Uterus (tissue), 4 donors: ENCODE measurements around the gene GNG7. TPM values are rescaled to one million over a fixed set of nuclear protein-coding genes. Genes with fewer than 3 reads are reported as not detected.
"Not testable (repeated sequence)": the region's sequence is repeated elsewhere in the genome, so short reads cannot be mapped to it uniquely, and the experiment has no call there.

ENCODE experiments used
- DNase-seq, 2 donors: peaks; one replicate each; pipeline ENCODE4 v3.0.0-alpha.2; 2019 to 2020
- H3K27ac ChIP-seq, 2 donors: fragments of 200-600 bp; sonication (generic); 1 replicate in 1 of 2; 2 replicates in 1 of 2; pipeline ENCODE4 v1.5.1; 2016 to 2018
- H3K27me3 ChIP-seq, 2 donors: fragments of 200-600 bp; sonication (generic); one replicate each; pipeline ENCODE4 v1.5.1; 2018 to 2019; ENCODE audit warnings: control low read depth in 1 of 2
- H3K36me3 ChIP-seq, 2 donors: fragments of 200-600 bp; sonication (generic); one replicate each; pipeline ENCODE4 v1.5.1; 2019; ENCODE audit warnings: control low read depth in 1 of 2
- H3K4me1 ChIP-seq, 2 donors: fragments of 200-600 bp; sonication (generic); one replicate each; pipeline ENCODE4 v1.5.1; 2018 to 2019; ENCODE audit warnings: control low read depth in 1 of 2
- H3K4me3 ChIP-seq, 2 donors: fragments of 200-600 bp; sonication (generic); 1 replicate in 1 of 2; 2 replicates in 1 of 2; pipeline ENCODE4 v1.5.1; 2018 to 2019; ENCODE audit warnings: mild to moderate bottlenecking in 1 of 2
- H3K9me3 ChIP-seq, 2 donors: fragments of 200-600 bp; sonication (generic); one replicate each; pipeline ENCODE4 v1.5.1; 2019; ENCODE audit warnings: control low read depth in 1 of 2
- CTCF ChIP-seq, 4 experiments: fragments of 200-600 bp in 2 of 4; fragments of 450-650 bp in 2 of 4; sonication (generic) in 2 of 4; IDR thresholded peaks; one replicate each; pipeline ENCODE4 v1.5.1; 2016 to 2019; ENCODE audit warnings: antibody characterized with exemption in 4 of 4, mild to moderate bottlenecking in 2 of 4, moderate library complexity in 1 of 4
- POLR2A ChIP-seq, 2 donors: fragments of 450-650 bp; IDR thresholded peaks; one replicate each; pipeline ENCODE4 v1.6.1; 2016; ENCODE audit warnings: antibody characterized with exemption in 2 of 2, mild to moderate bottlenecking in 1 of 2, moderate library complexity in 1 of 2
- intact Hi-C: fragments of 100-400 bp; cut with DNase I; formaldehyde crosslinking; loops from one replicate; pipeline ENCODE4 v1.15.1; 2023; ENCODE audit warnings: low total_unique reads
- total RNA-seq, 4 donors: library from RNA; depleted of rRNA in 3 of 4; stranded (reverse); fragments of >200 nt in 3 of 4; gene quantifications; one replicate each; pipeline versions ENCODE4 v1.1.0 to v1.2.4, GENCODE V29; 2014 to 2023
- donor health status: DM: yes; HTN: yes; CAD: no.

GNG7 gene
- total RNA-seq, 4 donors from 2014 or later: 0.88 to 11.1 (median 3.2) TPM

- no peaks in the 10 kb centered on the region for H3K27me3 ChIP-seq
- intact Hi-C loops: loop anchor here (10.0 kb wide), 1 partner anchor 100 kb away; the partner anchor contains the start of gene GADD45B
- TF ChIP-seq POLR2A (IDR thresholded peaks at IDR 0.05) (no peak), CTCF (IDR thresholded peaks at IDR 0.05) (no peak)
- H3K4me3 ChIP-seq: no peak overlapping the region
- DNase-seq: peak in 1 of 2 donors; percentile 9
- H3K9me3 ChIP-seq: no peaks in the 10 kb centered on the region
- H3K27ac ChIP-seq: no peak overlapping the region
- H3K4me1 ChIP-seq: peaks cover 0 to 18% of the 10 kb centered on the region in 2 donors
- no peaks in the 10 kb centered on the region for H3K36me3 ChIP-seq
Measured at GRCh38 chr19:2574971-2575630, 127.4 kb downstream of the GNG7 start.

GRCh38 chr19:2574478-2574931, 128.0 kb downstream of the GNG7 start:
- intact Hi-C loops: loop anchor here (10.0 kb wide), 1 partner anchor 100 kb away; the partner anchor contains the start of gene GADD45B
- Histone ChIP-seq H3K36me3 (no peaks in the 10 kb centered on the region), H3K4me1 (peaks cover 0 to 15% of the 10 kb centered on the region in 2 donors), H3K4me3 (no peak overlapping the region), H3K27me3 (no peaks in the 10 kb centered on the region), H3K27ac (no peak overlapping the region), H3K9me3 (no peaks in the 10 kb centered on the region)
- DNase-seq: no peak
- no peak for TF ChIP-seq CTCF (IDR thresholded peaks at IDR 0.05)

GRCh38 chr19:2573916-2574315, 128.6 kb downstream of the GNG7 start:
- Histone ChIP-seq H3K36me3 (no peaks in the 10 kb centered on the region), H3K4me1 (peaks cover 0 to 10% of the 10 kb centered on the region in 2 donors), H3K9me3 (no peaks in the 10 kb centered on the region), H3K4me3 (no peak overlapping the region), H3K27ac (no peak overlapping the region), H3K27me3 (no peaks in the 10 kb centered on the region)
- intact Hi-C loops: loop anchor here (10.0 kb wide), 1 partner anchor 99 kb away; the partner anchor contains the start of gene GADD45B
- no peak for TF ChIP-seq CTCF (IDR thresholded peaks at IDR 0.05)
- no peak for TF ChIP-seq POLR2A (IDR thresholded peaks at IDR 0.05)
- no peak for DNase-seq

DNA sequence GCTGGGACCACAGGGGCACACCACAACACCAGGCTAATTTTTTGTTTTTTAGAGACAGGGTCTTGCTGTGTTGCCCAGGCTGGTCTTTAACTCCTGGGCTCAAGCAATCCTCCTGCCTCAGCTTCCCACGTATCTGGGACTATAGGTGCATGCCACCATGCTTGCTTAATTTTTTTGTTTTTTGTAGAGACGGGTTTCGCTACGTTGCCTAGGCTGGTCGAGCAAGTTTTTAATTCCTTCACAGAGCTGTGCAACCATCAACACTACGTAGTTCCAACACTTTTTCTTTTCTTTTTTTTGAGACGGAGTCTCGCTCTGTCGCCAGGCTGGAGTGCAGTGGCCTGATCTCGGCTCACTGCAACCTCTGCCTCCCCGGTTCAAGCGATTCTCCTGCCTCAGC, 130.3 kb downstream of the GNG7 start:
- DNase-seq, H3K36me3 ChIP-seq, H3K27me3 ChIP-seq, H3K4me1 ChIP-seq, H3K4me3 ChIP-seq, H3K9me3 ChIP-seq, H3K27ac ChIP-seq: not testable (repeated sequence)
- intact Hi-C loops: loop anchor here (10.0 kb wide), 1 partner anchor 97 kb away; the partner anchor contains the start of gene GADD45B

GRCh38 chr19:2569596-2570465, 132.7 kb downstream of the GNG7 start:
- intact Hi-C loops: loop anchor here (10.0 kb wide), 1 partner anchor 95 kb away; the partner anchor contains the start of gene GADD45B
- Histone ChIP-seq H3K27ac (no peak overlapping the region), H3K36me3 (no peaks in the 10 kb centered on the region), H3K9me3 (no peaks in the 10 kb centered on the region), H3K4me3 (no peak overlapping the region), H3K27me3 (no peaks in the 10 kb centered on the region), H3K4me1 (no peaks in the 10 kb centered on the region)
- DNase-seq: no peak
- TF ChIP-seq POLR2A (IDR thresholded peaks at IDR 0.05) (no peak), CTCF (IDR thresholded peaks at IDR 0.05) (no peak)
